Smooth muscle cell (in vitro differentiated cells): ENCODE measurements around the gene SRRM2. TPM values are rescaled to one million over a fixed set of nuclear protein-coding genes. Genes with fewer than 3 reads are reported as not detected.

Experiments used
- DNase-seq: peaks from one replicate; lab custom pipeline; 2025; ENCODE audit not compliant: unreplicated experiment; lab: John Stamatoyannopoulos, UW
- H2AFZ ChIP-seq: fragments of 200-600 bp; sonication (generic); 2 replicates; pipeline ENCODE4 v1.6.0; 2016; ENCODE audit warnings: antibody characterized with exemption, low read depth, mild to moderate bottlenecking
- H3F3A ChIP-seq: fragments of 200-600 bp; sonication (generic); 2 replicates; pipeline ENCODE4 v1.6.0; 2017; ENCODE audit warnings: antibody characterized with exemption, low read depth
- H3K27ac ChIP-seq: fragments of 200-600 bp; sonication (generic); 2 replicates; pipeline ENCODE4 v1.5.1; 2016; ENCODE audit warnings: low read depth, mild to moderate bottlenecking
- H3K27me3 ChIP-seq: fragments of 200-600 bp; sonication (generic); 2 replicates; pipeline ENCODE4 v1.6.1; 2016; ENCODE audit warnings: low read depth, mild to moderate bottlenecking
- H3K36me3 ChIP-seq: fragments of 200-600 bp; sonication (generic); 2 replicates; pipeline ENCODE4 v1.5.1; 2016; ENCODE audit warnings: low read depth
- H3K4me1 ChIP-seq: fragments of 200-600 bp; sonication (generic); 2 replicates; pipeline ENCODE4 v1.5.1; 2016; ENCODE audit warnings: low read depth
- H3K4me2 ChIP-seq: fragments of 200-600 bp; sonication (generic); 2 replicates; pipeline ENCODE4 v1.6.0; 2016; ENCODE audit warnings: mild to moderate bottlenecking
- H3K4me3 ChIP-seq: fragments of 200-600 bp; sonication (generic); 2 replicates; pipeline ENCODE4 v1.5.1; 2016; ENCODE audit warnings: mild to moderate bottlenecking
- H3K79me2 ChIP-seq: fragments of 200-600 bp; sonication (generic); 2 replicates; pipeline ENCODE4 v1.6.0; 2016; ENCODE audit warnings: low read depth, mild to moderate bottlenecking
- H3K9ac ChIP-seq: fragments of 200-600 bp; sonication (generic); 2 replicates; pipeline ENCODE4 v1.6.0; 2016; ENCODE audit warnings: low read depth
- H3K9me3 ChIP-seq: fragments of 200-600 bp; sonication (generic); replicated peaks from 2 replicates; pipeline ENCODE4 v1.5.1; 2016; ENCODE audit warnings: low read depth
- H4K20me1 ChIP-seq: fragments of 200-600 bp; sonication (generic); 2 replicates; pipeline ENCODE4 v1.6.0; 2016; ENCODE audit warnings: low read depth
- WGBS: methylation state at CpG from one replicate; pipeline ENCODE4 v1.1.7; 2016; ENCODE audit warnings: low lambda C conversion rate; 5-methylcytosine and 5-hydroxymethylcytosine counted together
- polyA plus RNA-seq: library from polyadenylated mRNA; unstranded; fragments of >200 nt; fragmentation: Nextera tagmentation; extraction: Ambion mirVana; gene quantifications from 2 replicates; pipeline ENCODE4 v1.2.1, GENCODE V29; 2016
- total RNA-seq: library from RNA; depleted of rRNA; stranded (reverse); fragments of >200 nt; gene quantifications from 2 replicates; pipeline ENCODE4 v1.2.3, GENCODE V29; 2014
- TF ChIP-seq, protein P1 (sequence below): fragments of 200-600 bp; sonication (generic); IDR thresholded peaks from 2 replicates; pipeline ENCODE4 v1.5.1; 2017; ENCODE audit warnings: borderline replicate concordance, mild to moderate bottlenecking, antibody characterized with exemption; ENCODE audit not compliant: insufficient read depth, poor library complexity, severe bottlenecking

Gene SRRM2
- total and polyA plus RNA-seq, 2 experiments from 2014 or later, result 125 to 280 TPM

DNA sequence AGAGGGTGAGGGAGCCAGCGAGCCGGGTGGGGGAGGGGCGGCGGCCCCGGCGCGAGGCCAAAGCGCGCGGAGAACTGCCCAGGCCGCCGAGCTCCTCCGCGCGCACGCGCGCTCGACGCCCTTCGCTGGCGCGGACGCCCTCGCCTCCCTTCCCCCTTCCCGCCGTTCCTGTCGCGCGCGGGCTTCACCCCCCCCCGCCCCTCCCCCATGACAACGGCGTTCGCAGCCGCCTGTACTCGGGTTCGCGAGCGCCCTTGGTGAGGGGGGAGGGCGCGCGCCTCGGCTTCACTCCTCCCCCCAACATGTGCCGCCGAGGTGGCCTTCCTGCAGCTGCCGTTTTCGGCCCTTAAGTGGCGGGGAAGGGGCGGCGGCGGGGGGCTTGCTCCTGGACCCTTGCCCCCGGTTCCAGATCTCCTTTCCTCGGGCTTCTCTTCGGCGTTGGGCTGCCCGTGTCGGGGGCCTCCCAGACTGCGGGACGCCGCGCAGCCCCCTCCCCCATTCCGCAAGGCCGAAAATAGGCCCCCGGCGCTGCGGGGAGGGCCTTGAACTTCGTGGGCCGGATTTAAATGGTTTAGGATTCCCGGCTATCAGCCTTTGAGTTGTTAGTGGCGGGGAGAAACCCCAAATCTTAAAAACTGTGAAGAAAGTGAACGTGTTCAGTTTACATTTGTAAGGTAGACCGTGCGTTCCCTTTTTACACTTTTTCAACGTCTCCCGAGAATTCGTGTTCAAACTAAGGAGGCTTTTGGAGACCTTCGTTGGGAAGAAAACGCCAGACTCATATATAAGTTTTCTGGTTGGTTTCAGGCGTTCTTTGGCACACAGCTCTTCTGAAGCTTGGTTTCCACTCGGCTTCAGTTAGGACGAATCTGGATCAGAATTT is 653 bp downstream of the SRRM2 start:
- H3K9ac ChIP-seq, result peak overlapping the region; percentile 100
- H3K79me2 ChIP-seq, result peaks cover 64% of the 10 kb centered on the region
- peaks cover 53% of the 10 kb centered on the region for H4K20me1 ChIP-seq
- H3F3A ChIP-seq, result peaks cover 20% of the 10 kb centered on the region
- H3K27ac ChIP-seq, result peak overlapping the region; percentile 98
- H3K27me3 ChIP-seq, result no peaks in the 10 kb centered on the region
- no peak overlapping the region for H2AFZ ChIP-seq
- no peaks in the 10 kb centered on the region for H3K9me3 ChIP-seq
- peak overlapping the region; percentile 96 for H3K4me2 ChIP-seq
- peaks cover 30% of the 10 kb centered on the region for H3K4me1 ChIP-seq
- under 1% methylated on average over 46 of the region's 82 CpGs for WGBS
- DNase-seq, result peak; percentile 92
- TF ChIP-seq, protein P1, sequence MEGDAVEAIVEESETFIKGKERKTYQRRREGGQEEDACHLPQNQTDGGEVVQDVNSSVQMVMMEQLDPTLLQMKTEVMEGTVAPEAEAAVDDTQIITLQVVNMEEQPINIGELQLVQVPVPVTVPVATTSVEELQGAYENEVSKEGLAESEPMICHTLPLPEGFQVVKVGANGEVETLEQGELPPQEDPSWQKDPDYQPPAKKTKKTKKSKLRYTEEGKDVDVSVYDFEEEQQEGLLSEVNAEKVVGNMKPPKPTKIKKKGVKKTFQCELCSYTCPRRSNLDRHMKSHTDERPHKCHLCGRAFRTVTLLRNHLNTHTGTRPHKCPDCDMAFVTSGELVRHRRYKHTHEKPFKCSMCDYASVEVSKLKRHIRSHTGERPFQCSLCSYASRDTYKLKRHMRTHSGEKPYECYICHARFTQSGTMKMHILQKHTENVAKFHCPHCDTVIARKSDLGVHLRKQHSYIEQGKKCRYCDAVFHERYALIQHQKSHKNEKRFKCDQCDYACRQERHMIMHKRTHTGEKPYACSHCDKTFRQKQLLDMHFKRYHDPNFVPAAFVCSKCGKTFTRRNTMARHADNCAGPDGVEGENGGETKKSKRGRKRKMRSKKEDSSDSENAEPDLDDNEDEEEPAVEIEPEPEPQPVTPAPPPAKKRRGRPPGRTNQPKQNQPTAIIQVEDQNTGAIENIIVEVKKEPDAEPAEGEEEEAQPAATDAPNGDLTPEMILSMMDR, result no peak
- H3K4me3 ChIP-seq, result peak overlapping the region; percentile 84
- H3K36me3 ChIP-seq, result peaks cover 7% of the 10 kb centered on the region

DNA sequence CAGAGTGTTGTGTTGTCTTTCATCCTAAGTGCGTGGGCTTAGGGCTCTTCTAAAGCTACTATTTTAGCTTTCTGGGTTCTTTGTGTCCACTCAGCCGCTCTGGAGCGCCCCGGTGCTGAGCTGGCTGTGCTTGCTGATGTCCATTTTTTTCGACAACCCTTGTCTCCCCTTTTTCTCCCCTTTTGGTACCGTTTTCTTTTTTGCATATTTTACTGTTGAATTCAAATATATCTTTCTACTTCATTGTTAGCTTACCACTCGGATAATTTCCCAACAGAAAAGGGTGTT is 1.2 kb downstream of the SRRM2 start:
- peak overlapping the region; percentile 100 for H3K9ac ChIP-seq
- H3K27ac ChIP-seq, result peak overlapping the region; percentile 98
- DNase-seq, result no peak
- H3K9me3 ChIP-seq, result no peaks in the 10 kb centered on the region
- no peaks in the 10 kb centered on the region for H3K27me3 ChIP-seq
- peaks cover 12% of the 10 kb centered on the region for H3K36me3 ChIP-seq
- peaks cover 23% of the 10 kb centered on the region for H3F3A ChIP-seq
- peaks cover 69% of the 10 kb centered on the region for H3K79me2 ChIP-seq
- H3K4me3 ChIP-seq, result peak overlapping the region; percentile 84
- peak overlapping the region; percentile 96 for H3K4me2 ChIP-seq
- under 1% methylated on average over 7 of the region's 7 CpGs for WGBS
- H2AFZ ChIP-seq, result no peak overlapping the region
- TF ChIP-seq, protein P1, result no peak
- peaks cover 30% of the 10 kb centered on the region for H3K4me1 ChIP-seq
- H4K20me1 ChIP-seq, result peaks cover 58% of the 10 kb centered on the region

DNA sequence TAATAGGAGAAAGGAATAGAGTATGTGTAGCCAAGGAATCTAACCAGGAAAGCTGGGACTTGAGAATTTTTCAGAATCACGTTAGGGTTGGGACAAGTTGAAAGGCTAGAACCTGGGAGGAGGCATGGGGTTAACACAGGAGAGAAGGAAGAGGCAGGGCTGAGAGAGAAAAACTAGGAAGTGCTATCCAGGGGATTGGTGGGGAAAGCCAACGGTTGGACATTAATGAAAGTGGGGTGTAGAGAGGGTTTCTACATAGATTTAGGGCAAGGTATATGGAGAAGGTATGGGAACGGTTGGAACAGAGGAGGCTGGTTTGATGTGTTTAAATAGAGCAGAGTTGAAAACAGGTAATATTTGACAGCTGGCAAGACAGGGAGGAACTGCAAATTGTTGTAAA is 2.7 kb downstream of the SRRM2 start:
- DNase-seq, result no peak
- TF ChIP-seq, protein P1, result no peak
- H4K20me1 ChIP-seq, result peaks cover 73% of the 10 kb centered on the region
- H3K9me3 ChIP-seq, result no peaks in the 10 kb centered on the region
- H3K36me3 ChIP-seq, result peaks cover 27% of the 10 kb centered on the region
- WGBS, result 48% methylated on average over 3 of the region's 3 CpGs
- H3K4me3 ChIP-seq, result peak overlapping the region; percentile 84
- peak overlapping the region; percentile 100 for H3K9ac ChIP-seq
- no peak overlapping the region for H2AFZ ChIP-seq
- peak overlapping the region; percentile 98 for H3K27ac ChIP-seq
- peaks cover 84% of the 10 kb centered on the region for H3K79me2 ChIP-seq
- H3K4me1 ChIP-seq, result peaks cover 30% of the 10 kb centered on the region
- H3F3A ChIP-seq, result peaks cover 36% of the 10 kb centered on the region
- H3K27me3 ChIP-seq, result no peaks in the 10 kb centered on the region
- peak overlapping the region; percentile 96 for H3K4me2 ChIP-seq
